ENCODE data around the gene PPIP5K1.

DNA sequence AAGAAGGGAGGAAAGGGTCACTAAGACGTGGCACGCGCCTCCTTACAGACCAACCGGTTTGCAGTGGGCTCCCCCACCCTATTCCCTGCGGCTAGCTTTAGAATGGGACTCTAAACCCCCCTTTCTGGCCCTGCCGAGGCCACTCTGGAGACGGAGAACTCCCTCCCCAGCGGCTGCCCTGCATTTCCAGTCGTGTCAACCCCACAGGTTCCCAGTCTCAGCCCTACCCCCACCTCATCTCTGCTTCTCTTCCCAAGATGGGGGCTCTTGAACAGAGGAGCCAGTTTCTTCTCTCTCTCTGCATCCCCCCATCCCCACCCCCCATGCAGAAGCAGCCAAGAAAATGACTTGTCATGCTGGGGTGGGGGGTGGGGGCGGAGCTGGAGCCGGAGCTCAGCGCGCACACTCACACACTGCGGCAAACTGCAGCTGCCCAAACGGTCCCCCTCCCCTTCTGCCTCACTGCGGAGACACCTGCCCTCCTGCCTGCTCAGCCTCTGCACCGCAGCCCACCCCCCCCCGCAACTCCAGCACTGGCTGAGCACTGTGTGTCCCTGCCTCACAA lies 71.7 kb downstream of the PPIP5K1 start:
- TF ChIP-seq, protein P1, sequence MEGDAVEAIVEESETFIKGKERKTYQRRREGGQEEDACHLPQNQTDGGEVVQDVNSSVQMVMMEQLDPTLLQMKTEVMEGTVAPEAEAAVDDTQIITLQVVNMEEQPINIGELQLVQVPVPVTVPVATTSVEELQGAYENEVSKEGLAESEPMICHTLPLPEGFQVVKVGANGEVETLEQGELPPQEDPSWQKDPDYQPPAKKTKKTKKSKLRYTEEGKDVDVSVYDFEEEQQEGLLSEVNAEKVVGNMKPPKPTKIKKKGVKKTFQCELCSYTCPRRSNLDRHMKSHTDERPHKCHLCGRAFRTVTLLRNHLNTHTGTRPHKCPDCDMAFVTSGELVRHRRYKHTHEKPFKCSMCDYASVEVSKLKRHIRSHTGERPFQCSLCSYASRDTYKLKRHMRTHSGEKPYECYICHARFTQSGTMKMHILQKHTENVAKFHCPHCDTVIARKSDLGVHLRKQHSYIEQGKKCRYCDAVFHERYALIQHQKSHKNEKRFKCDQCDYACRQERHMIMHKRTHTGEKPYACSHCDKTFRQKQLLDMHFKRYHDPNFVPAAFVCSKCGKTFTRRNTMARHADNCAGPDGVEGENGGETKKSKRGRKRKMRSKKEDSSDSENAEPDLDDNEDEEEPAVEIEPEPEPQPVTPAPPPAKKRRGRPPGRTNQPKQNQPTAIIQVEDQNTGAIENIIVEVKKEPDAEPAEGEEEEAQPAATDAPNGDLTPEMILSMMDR (IDR thresholded peaks at IDR 0.05), result no peak
- TF ChIP-seq POLR2A (IDR thresholded peaks at IDR 0.05), result no peak

Data from tibial nerve (tissue), 3 donors.